MM.1S (cell line): ENCODE data around the gene PRKCZ.

Experiments used
- DNase-seq: peaks from one replicate; pipeline ENCODE4 v3.0.0-alpha.2; 2015
- H2AFZ ChIP-seq: fragments of 300-600 bp; sonication (generic); 2 replicates; pipeline ENCODE4 v1.6.0; 2016; ENCODE audit warnings: antibody characterized with exemption, low read length
- H3F3A ChIP-seq: fragments of 300-600 bp; sonication (generic); 2 replicates; pipeline ENCODE4 v1.6.1; 2016; ENCODE audit warnings: mild to moderate bottlenecking, antibody characterized with exemption, low read length, moderate library complexity, mixed read lengths; ENCODE audit not compliant: insufficient read depth
- H3K27ac ChIP-seq: fragments of 300-600 bp; sonication (generic); 2 replicates; pipeline ENCODE4 v1.5.1; 2016; ENCODE audit warnings: mild to moderate bottlenecking, low read length
- H3K27me3 ChIP-seq: fragments of 300-600 bp; sonication (generic); replicated peaks from 2 replicates; pipeline ENCODE4 v1.6.0; 2016; ENCODE audit warnings: low read length; ENCODE audit not compliant: insufficient read depth
- H3K36me3 ChIP-seq: fragments of 300-600 bp; sonication (generic); replicated peaks from 2 replicates; pipeline ENCODE4 v1.6.1; 2016; ENCODE audit warnings: mild to moderate bottlenecking, low read length, mixed read lengths; ENCODE audit not compliant: insufficient read depth
- H3K4me1 ChIP-seq: fragments of 300-600 bp; sonication (generic); 2 replicates; pipeline ENCODE4 v1.6.1; 2016; ENCODE audit warnings: low read length, mixed read lengths
- H3K4me2 ChIP-seq: fragments of 300-600 bp; sonication (generic); 2 replicates; pipeline ENCODE4 v1.6.0; 2016; ENCODE audit warnings: low read depth, low read length
- H3K4me3 ChIP-seq: fragments of 300-600 bp; sonication (generic); 2 replicates; pipeline ENCODE4 v1.5.1; 2016; ENCODE audit warnings: low read length, mixed read lengths
- H3K79me2 ChIP-seq: fragments of 300-600 bp; sonication (generic); 2 replicates; pipeline ENCODE4 v1.6.1; 2016; ENCODE audit warnings: mixed run types, low read length, mixed read lengths
- H3K9ac ChIP-seq: fragments of 300-600 bp; sonication (generic); 2 replicates; pipeline ENCODE4 v1.6.1; 2016; ENCODE audit warnings: low read length, mixed read lengths
- H3K9me2 ChIP-seq: fragments of 300-600 bp; sonication (generic); replicated peaks from 2 replicates; pipeline ENCODE4 v1.6.1; 2016; ENCODE audit warnings: mild to moderate bottlenecking, low read length, mixed read lengths; ENCODE audit not compliant: insufficient read depth
- H3K9me3 ChIP-seq: fragments of 300-600 bp; sonication (generic); replicated peaks from 2 replicates; pipeline ENCODE4 v1.6.1; 2016; ENCODE audit warnings: mild to moderate bottlenecking, low read length, mixed read lengths; ENCODE audit not compliant: insufficient read depth
- H4K20me1 ChIP-seq: fragments of 300-600 bp; sonication (generic); 2 replicates; pipeline ENCODE4 v1.6.1; 2016; ENCODE audit warnings: mild to moderate bottlenecking, low read length, moderate library complexity, mixed read lengths; ENCODE audit not compliant: insufficient read depth
- EZH2 ChIP-seq: fragments of 300-600 bp; sonication (generic); optimal IDR thresholded peaks from 2 replicates; pipeline ENCODE3; 2017; ENCODE audit warnings: low read depth, mild to moderate bottlenecking, antibody characterized with exemption, low read length, mixed read lengths
- EZH2phosphoT487 ChIP-seq: fragments of 300-600 bp; sonication (generic); IDR thresholded peaks from 2 replicates; pipeline ENCODE4 v1.6.1; 2018; ENCODE audit warnings: antibody characterized with exemption, low read length
- TF ChIP-seq, protein P1 (sequence below): fragments of 300-600 bp; sonication (generic); IDR thresholded peaks from 2 replicates; pipeline ENCODE4 v1.5.1; 2016; ENCODE audit warnings: antibody characterized with exemption, low read length, mixed read lengths

The PRKCZ gene

DNA sequence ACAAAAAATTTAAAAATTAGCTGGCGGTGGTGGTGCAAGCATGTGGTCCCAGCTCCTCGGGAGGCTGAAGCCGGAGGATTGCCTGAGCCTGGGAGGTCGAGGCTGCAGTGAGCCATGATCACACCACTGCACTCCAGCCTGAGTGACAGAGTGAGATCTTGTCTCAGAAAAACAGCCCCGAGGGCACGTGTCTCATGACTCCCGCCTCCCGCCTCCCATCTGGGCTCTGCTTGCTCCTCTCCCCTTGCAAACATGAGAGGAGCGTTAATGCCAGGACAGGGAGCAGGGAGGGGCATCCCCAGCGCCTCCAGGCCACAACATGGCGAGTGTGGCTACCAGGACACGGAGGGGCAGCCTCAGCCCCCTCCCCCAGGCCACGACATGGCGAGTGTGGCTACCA lies 116.0 kb downstream of the PRKCZ start:
- no peaks in the 10 kb centered on the region for H3F3A ChIP-seq
- no peaks in the 10 kb centered on the region for H3K79me2 ChIP-seq
- no peaks in the 10 kb centered on the region for H3K4me1 ChIP-seq
- no peak overlapping the region for H3K4me2 ChIP-seq
- no peak overlapping the region for H2AFZ ChIP-seq
- no peak overlapping the region for H3K4me3 ChIP-seq
- TF ChIP-seq, protein P1, sequence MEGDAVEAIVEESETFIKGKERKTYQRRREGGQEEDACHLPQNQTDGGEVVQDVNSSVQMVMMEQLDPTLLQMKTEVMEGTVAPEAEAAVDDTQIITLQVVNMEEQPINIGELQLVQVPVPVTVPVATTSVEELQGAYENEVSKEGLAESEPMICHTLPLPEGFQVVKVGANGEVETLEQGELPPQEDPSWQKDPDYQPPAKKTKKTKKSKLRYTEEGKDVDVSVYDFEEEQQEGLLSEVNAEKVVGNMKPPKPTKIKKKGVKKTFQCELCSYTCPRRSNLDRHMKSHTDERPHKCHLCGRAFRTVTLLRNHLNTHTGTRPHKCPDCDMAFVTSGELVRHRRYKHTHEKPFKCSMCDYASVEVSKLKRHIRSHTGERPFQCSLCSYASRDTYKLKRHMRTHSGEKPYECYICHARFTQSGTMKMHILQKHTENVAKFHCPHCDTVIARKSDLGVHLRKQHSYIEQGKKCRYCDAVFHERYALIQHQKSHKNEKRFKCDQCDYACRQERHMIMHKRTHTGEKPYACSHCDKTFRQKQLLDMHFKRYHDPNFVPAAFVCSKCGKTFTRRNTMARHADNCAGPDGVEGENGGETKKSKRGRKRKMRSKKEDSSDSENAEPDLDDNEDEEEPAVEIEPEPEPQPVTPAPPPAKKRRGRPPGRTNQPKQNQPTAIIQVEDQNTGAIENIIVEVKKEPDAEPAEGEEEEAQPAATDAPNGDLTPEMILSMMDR, result no peak
- no peak for TF ChIP-seq EZH2
- no peak for TF ChIP-seq EZH2phosphoT487
- H3K27ac ChIP-seq, result no peak overlapping the region
- H3K9me2 ChIP-seq, result no peaks in the 10 kb centered on the region
- H3K9ac ChIP-seq, result no peak overlapping the region
- no peaks in the 10 kb centered on the region for H4K20me1 ChIP-seq
- no peak for DNase-seq
- H3K9me3 ChIP-seq, result no peaks in the 10 kb centered on the region
- no peaks in the 10 kb centered on the region for H3K36me3 ChIP-seq
- peaks cover 94% of the 10 kb centered on the region for H3K27me3 ChIP-seq

- no peaks in the 10 kb centered on the region for H3F3A ChIP-seq
- H3K9me2 ChIP-seq, result no peaks in the 10 kb centered on the region
- H3K4me3 ChIP-seq, result no peak overlapping the region
- no peaks in the 10 kb centered on the region for H3K36me3 ChIP-seq
- H2AFZ ChIP-seq, result no peak overlapping the region
- H4K20me1 ChIP-seq, result no peaks in the 10 kb centered on the region
- no peaks in the 10 kb centered on the region for H3K79me2 ChIP-seq
- no peak overlapping the region for H3K9ac ChIP-seq
- H3K9me3 ChIP-seq, result no peaks in the 10 kb centered on the region
- DNase-seq, result no peak
- H3K4me1 ChIP-seq, result no peaks in the 10 kb centered on the region
- no peak overlapping the region for H3K4me2 ChIP-seq
- peaks cover 92% of the 10 kb centered on the region for H3K27me3 ChIP-seq
- TF ChIP-seq EZH2phosphoT487 (no peak), EZH2 (no peak)
- TF ChIP-seq, protein P1, result no peak
- H3K27ac ChIP-seq, result no peak overlapping the region
These were observed 116.5 kb downstream of the PRKCZ start for GRCh38 chr1:2166695-2167094.

GRCh38 chr1:2168090-2168489 lies 117.9 kb downstream of the PRKCZ start:
- no peaks in the 10 kb centered on the region for H3F3A ChIP-seq
- H3K4me2 ChIP-seq, result no peak overlapping the region
- no peak overlapping the region for H3K27ac ChIP-seq
- no peaks in the 10 kb centered on the region for H3K9me3 ChIP-seq
- DNase-seq, result no peak
- no peak overlapping the region for H2AFZ ChIP-seq
- H3K79me2 ChIP-seq, result no peaks in the 10 kb centered on the region
- H3K4me1 ChIP-seq, result no peaks in the 10 kb centered on the region
- H3K27me3 ChIP-seq, result peaks cover 91% of the 10 kb centered on the region
- H3K4me3 ChIP-seq, result no peak overlapping the region
- H3K9me2 ChIP-seq, result no peaks in the 10 kb centered on the region
- no peak for TF ChIP-seq EZH2
- no peak for TF ChIP-seq EZH2phosphoT487
- TF ChIP-seq, protein P1, result no peak
- H4K20me1 ChIP-seq, result no peaks in the 10 kb centered on the region
- no peak overlapping the region for H3K9ac ChIP-seq
- no peaks in the 10 kb centered on the region for H3K36me3 ChIP-seq
